ACHN (cell line): ENCODE results near the gene UGGT2.
"Not testable (repeated sequence)": the region's sequence is repeated elsewhere in the genome, so short reads cannot be mapped to it uniquely, and the experiment has no call there.

ENCODE experiments used
- DNase-seq: peaks from one replicate; pipeline ENCODE4 v3.0.0-alpha.2; 2015
- in situ Hi-C: cut with HindIII; loops from 2 replicates; pipeline ENCODE4 v1.10.0; 2017; ENCODE audit warnings: low sequenced_read_pairs, low pct_ligation_motif_present, low pct_unique_long_range_greater_than_20kb

UGGT2 gene

DNA sequence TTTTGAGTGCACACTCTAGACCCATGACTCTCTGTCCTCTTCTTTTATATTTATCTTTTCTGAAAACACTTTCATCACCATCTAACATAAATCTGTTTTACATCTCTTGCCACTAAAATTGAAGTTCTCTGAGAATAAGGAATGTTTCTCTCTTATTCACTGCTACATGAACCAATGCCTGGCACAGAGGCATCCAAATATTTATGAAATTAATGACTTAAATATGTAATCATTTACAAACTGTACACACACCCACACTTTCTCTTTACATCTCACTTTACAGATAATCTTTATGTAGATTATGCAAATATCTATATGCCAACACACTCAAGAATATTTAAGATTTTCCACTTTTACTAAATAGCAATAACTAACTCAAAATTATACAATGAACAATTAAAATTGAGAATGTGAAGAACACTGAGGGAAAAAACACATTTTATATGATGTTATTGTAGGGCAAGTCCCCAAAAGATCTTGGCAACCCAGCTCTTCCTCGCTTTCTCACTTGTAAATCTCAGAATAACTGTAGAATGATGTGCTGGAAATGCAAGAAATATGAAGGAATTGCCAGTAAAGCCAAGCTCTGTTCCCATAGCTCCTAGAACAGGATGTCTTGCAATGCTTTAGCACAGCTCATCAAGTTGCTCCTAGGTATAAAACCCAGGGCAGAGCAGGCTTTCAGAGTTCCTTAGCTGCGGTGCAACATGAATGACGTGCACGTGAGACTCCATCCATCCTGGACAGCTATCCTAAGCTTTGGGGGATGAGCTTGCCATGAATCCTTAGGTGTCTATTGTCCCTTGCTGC is 50.7 kb downstream of the UGGT2 start:
- DNase-seq = no peak
- in situ Hi-C loops = no loop called here

DNA sequence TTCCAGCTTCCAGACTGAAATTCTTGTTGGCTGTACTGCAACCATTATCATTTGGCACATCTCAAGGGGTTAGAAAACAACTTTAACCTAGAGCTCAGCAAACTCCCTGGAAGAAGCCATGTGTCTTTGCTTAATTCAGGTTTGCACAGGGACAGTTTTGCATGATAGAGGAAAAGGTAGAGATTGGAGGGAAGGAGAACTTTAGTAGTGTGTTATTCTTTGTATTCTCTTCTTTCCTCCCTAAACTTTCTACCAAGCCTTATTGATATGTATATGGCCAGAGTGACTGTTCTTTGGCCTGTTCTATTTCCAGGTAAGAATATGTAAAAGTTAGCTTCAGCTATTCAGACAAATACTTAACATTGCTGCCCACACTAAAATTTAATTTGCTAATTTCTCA is 53.1 kb downstream of the UGGT2 start:
- in situ Hi-C loops = no loop called here
- no peak for DNase-seq

GRCh38 chr13:95987841-95988240 is 65.4 kb downstream of the UGGT2 start:
- in situ Hi-C loops = no loop called here
- no peak for DNase-seq

DNA sequence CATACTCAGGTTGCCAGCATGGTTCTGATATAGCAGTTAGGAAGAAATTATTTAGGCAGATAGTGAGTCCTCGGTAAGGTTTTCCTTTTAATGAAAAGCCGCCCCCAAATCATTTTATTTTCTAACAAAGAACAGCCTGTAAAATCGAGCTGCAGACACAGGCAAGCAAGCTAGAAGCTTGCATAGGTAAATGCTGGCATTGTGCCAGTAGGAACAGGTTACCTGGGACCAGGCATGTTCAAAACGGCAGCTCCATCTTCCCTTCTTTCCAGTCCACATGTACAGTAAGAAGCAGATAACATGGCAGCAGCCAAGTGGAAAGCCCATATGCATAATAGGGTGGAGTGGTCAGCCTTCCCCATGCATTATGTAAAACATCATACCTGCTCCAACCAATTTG is 71.1 kb downstream of the UGGT2 start:
- in situ Hi-C loops = no loop called here
- no peak for DNase-seq

DNA sequence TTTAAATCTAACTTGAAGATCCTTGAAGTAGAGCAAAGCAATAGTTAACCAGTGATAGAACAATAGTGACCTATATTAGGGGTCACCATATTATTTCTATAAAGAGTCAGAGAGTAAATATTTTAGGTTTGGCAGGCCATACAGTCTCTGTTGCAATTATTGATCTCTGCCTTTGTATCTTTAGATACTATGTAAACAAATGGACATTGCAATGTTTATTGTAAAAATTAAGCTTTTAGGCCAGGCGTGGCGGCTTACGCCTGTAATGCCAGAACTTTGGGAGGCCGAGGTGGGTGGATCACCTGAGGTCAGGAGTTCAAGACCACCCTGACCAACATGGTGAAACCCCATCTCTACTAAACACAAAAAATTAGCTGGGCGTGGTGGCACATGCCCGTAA is 80.5 kb downstream of the UGGT2 start:
- in situ Hi-C loops, DNase-seq: not testable (repeated sequence)

GRCh38 chr13:95970878-95971277 is 82.3 kb downstream of the UGGT2 start:
- DNase-seq = no peak
- in situ Hi-C loops = no loop called here

DNA sequence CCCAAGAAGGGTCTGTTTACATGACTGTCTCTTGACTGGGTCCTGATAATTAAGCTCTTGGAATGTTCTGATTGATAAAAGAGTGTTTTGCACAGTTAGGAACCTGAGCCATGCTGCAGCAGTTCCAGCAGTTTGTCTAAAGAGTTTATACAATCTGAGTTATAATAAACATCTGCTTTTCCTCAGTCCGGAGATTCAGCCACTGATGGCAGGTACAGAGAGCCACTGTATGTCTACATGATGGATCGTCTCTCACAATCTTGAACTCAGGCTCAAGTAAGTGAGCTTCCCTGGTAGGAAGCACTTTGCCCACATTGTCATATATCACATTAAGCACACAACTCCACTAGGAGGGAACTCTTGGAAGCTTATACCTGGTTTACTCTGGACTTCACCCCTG is 84.3 kb downstream of the UGGT2 start:
- no peak for DNase-seq
- in situ Hi-C loops = no loop called here

- in situ Hi-C loops = no loop called here
- no peak for DNase-seq
These were observed 95.9 kb downstream of the UGGT2 start for GRCh38 chr13:95957331-95957730.

GRCh38 chr13:95956589-95957148 is 96.5 kb downstream of the UGGT2 start:
- DNase-seq = no peak
- in situ Hi-C loops = no loop called here

GRCh38 chr13:95955719-95956118 is 97.5 kb downstream of the UGGT2 start:
- DNase-seq = no peak
- in situ Hi-C loops = no loop called here

- in situ Hi-C loops = no loop called here
- DNase-seq = no peak
These were observed 97.9 kb downstream of the UGGT2 start for GRCh38 chr13:95955255-95955654.

GRCh38 chr13:95954266-95954665 is 98.9 kb downstream of the UGGT2 start:
- DNase-seq = no peak
- in situ Hi-C loops = no loop called here

GRCh38 chr13:95950103-95950502 is 103.1 kb downstream of the UGGT2 start:
- no peak for DNase-seq
- in situ Hi-C loops = no loop called here

DNA sequence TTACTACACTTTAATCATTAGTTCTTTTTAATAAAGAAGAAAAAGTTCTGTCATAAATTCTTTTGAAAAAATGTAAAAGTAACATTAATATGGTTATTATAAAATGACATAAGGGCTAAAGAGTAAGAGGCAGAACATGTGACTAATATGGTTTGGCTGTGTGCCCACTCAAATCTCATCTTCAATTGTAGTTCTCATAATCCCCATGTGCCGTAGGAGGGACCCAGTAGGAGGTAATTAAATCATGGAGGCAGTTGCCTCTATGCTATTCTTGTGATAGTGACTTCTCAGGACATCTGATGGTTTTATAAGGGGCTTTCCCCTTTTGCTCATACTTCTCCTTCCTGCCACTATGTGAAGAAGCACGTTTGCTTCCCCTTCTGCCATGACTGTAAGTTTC is 104.5 kb downstream of the UGGT2 start:
- in situ Hi-C loops = no loop called here
- DNase-seq = no peak

DNA sequence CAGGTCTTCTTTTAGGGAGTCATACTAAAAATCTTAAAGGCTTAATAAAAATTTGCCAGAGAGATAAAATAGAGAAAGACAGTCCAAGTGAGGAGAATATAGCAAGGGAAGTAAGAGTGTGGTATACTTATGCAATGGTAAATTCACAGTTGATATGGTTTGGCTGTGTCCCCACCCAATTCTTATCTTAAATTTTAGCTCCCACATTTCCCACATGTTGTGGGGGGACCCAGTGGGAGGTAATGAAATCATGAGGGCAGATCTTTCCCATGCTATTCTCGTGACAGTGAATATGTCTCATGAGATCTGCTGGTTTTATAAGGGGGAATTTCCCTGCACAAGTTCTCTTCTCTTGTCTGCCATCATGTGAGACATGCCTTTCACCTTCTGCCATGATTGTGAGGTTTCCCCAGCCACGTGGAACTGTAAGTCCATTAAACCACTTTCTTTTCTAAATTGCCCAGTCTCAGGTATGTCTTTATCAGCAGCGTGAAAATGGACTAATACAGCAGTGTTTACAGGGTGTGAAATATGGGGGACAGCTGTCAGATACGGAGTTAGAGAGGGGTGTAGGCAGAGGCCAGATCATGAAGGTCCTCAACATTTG is 115.4 kb downstream of the UGGT2 start:
- in situ Hi-C loops = no loop called here
- DNase-seq = no peak

DNA sequence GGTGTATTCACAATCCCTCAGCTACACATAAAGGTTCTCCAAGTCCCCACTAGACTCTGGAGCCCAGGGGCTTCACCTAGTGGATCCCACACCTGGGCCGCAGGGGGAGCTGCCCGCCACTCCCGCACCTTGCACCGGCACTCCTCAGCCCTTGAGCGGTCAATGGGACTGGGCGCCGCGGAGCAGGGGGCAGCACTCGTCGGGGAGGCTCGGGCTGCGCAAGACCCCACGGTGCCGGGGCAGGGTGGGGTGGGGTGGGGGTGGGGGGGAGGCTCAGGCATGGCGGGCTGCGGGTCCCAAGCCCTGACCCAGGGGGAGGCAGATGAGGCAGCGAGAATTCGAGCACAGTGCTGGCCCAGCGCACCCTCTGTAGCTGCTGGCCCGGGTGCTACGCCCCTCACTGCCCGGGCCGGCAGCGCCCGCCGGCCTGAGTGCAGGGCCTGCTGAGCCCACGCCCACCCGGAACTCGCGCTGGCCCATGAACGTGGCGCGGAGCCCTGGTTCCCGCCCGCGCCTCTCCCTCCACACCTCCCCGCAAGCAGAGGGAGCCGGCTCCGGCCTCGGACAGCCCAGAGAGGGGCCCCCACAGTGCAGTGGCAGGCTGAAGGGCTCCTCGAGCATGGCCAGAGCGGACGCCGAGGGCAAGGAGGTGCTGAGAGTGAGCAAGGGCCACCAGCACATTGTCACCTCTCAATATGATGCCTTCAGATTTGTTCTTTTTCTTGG is 121.7 kb downstream of the UGGT2 start:
- no peak for DNase-seq
- in situ Hi-C loops = no loop called here

GRCh38 chr13:95929430-95929829 is 123.8 kb downstream of the UGGT2 start:
- DNase-seq = no peak
- in situ Hi-C loops = no loop called here

GRCh38 chr13:95928367-95928906 is 124.8 kb downstream of the UGGT2 start:
- DNase-seq, in situ Hi-C loops: not testable (repeated sequence)

GRCh38 chr13:95926231-95926630 is 127.0 kb downstream of the UGGT2 start:
- DNase-seq = no peak
- in situ Hi-C loops = no loop called here
